ENCODE results near the gene NFASC.

Gene NFASC

GRCh38 chr1:205008896-205009295, 138.2 kb downstream of the NFASC start:
- Histone ChIP-seq H3K9ac (no peak overlapping the region), H3K9me3 (no peaks in the 10 kb centered on the region), H3K4me3 (no peak overlapping the region), H3K4me2 (no peak overlapping the region), H3K27me3 (no peaks in the 10 kb centered on the region), H3K27ac (no peak overlapping the region), H3K36me3 (no peaks in the 10 kb centered on the region), H4K20me1 (no peaks in the 10 kb centered on the region), H3K4me1 (peaks cover 24% of the 10 kb centered on the region)
- TF ChIP-seq Cebpa-rat (IDR thresholded peaks at IDR 0.05) = no peak

GRCh38 chr1:205009670-205010069, 139.0 kb downstream of the NFASC start:
- no peak overlapping the region for H3K4me3 ChIP-seq
- no peaks in the 10 kb centered on the region for H3K36me3 ChIP-seq
- H3K27me3 ChIP-seq = no peaks in the 10 kb centered on the region
- peaks cover 31% of the 10 kb centered on the region for H3K4me1 ChIP-seq
- no peak overlapping the region for H3K27ac ChIP-seq
- TF ChIP-seq Cebpa-rat (IDR thresholded peaks at IDR 0.05) = no peak
- no peak overlapping the region for H3K4me2 ChIP-seq
- H3K9ac ChIP-seq = no peak overlapping the region
- H3K9me3 ChIP-seq = no peaks in the 10 kb centered on the region
- no peaks in the 10 kb centered on the region for H4K20me1 ChIP-seq

GRCh38 chr1:205012391-205013140, 141.9 kb downstream of the NFASC start:
- Histone ChIP-seq H3K9me3 (no peaks in the 10 kb centered on the region), H3K27me3 (no peaks in the 10 kb centered on the region), H3K4me1 (peaks cover 34% of the 10 kb centered on the region), H3K4me3 (no peak overlapping the region), H3K9ac (no peak overlapping the region), H3K36me3 (no peaks in the 10 kb centered on the region), H3K4me2 (peak overlapping the region; percentile 32), H3K27ac (no peak overlapping the region), H4K20me1 (no peaks in the 10 kb centered on the region)
- TF ChIP-seq Cebpa-rat (IDR thresholded peaks at IDR 0.05) = no peak

GRCh38 chr1:205013683-205014367, 143.2 kb downstream of the NFASC start:
- Histone ChIP-seq H3K27ac (no peak overlapping the region), H3K27me3 (no peaks in the 10 kb centered on the region), H3K9me3 (no peaks in the 10 kb centered on the region), H3K4me2 (peak overlapping the region; percentile 24), H3K9ac (no peak overlapping the region), H3K4me3 (no peak overlapping the region), H3K36me3 (no peaks in the 10 kb centered on the region), H3K4me1 (peaks cover 34% of the 10 kb centered on the region), H4K20me1 (no peaks in the 10 kb centered on the region)
- no peak for TF ChIP-seq Cebpa-rat (IDR thresholded peaks at IDR 0.05)

GRCh38 chr1:205014783-205015182, 144.1 kb downstream of the NFASC start:
- no peak overlapping the region for H3K4me3 ChIP-seq
- H3K4me1 ChIP-seq = peaks cover 34% of the 10 kb centered on the region
- no peaks in the 10 kb centered on the region for H4K20me1 ChIP-seq
- TF ChIP-seq Cebpa-rat (IDR thresholded peaks at IDR 0.05) = no peak
- no peaks in the 10 kb centered on the region for H3K27me3 ChIP-seq
- no peak overlapping the region for H3K27ac ChIP-seq
- no peak overlapping the region for H3K9ac ChIP-seq
- H3K36me3 ChIP-seq = no peaks in the 10 kb centered on the region
- H3K4me2 ChIP-seq = peak overlapping the region; percentile 24
- H3K9me3 ChIP-seq = no peaks in the 10 kb centered on the region

GRCh38 chr1:205015241-205015640, 144.6 kb downstream of the NFASC start:
- Histone ChIP-seq H3K36me3 (no peaks in the 10 kb centered on the region), H3K27me3 (no peaks in the 10 kb centered on the region), H3K27ac (no peak overlapping the region), H3K9ac (no peak overlapping the region), H3K9me3 (no peaks in the 10 kb centered on the region), H3K4me1 (peaks cover 34% of the 10 kb centered on the region), H3K4me2 (no peak overlapping the region), H3K4me3 (no peak overlapping the region), H4K20me1 (no peaks in the 10 kb centered on the region)
- TF ChIP-seq Cebpa-rat (IDR thresholded peaks at IDR 0.05) = no peak

GRCh38 chr1:205016075-205016474, 145.4 kb downstream of the NFASC start:
- no peak overlapping the region for H3K27ac ChIP-seq
- H3K27me3 ChIP-seq = no peaks in the 10 kb centered on the region
- no peak for TF ChIP-seq Cebpa-rat (IDR thresholded peaks at IDR 0.05)

GRCh38 chr1:205016584-205016983, 145.9 kb downstream of the NFASC start:
- Histone ChIP-seq H3K4me3 (no peak overlapping the region), H3K9me3 (no peaks in the 10 kb centered on the region), H3K27ac (no peak overlapping the region), H3K4me2 (no peak overlapping the region), H3K4me1 (peaks cover 33% of the 10 kb centered on the region), H4K20me1 (no peaks in the 10 kb centered on the region), H3K36me3 (no peaks in the 10 kb centered on the region), H3K9ac (no peak overlapping the region), H3K27me3 (no peaks in the 10 kb centered on the region)
- TF ChIP-seq Cebpa-rat (IDR thresholded peaks at IDR 0.05) = no peak

More at GRCh38 chr1:205016075-205016474, 145.4 kb downstream of the NFASC start:
- Histone ChIP-seq H3K9me3 (no peaks in the 10 kb centered on the region), H3K4me3 (no peak overlapping the region), H3K4me2 (no peak overlapping the region), H4K20me1 (no peaks in the 10 kb centered on the region), H3K9ac (no peak overlapping the region), H3K36me3 (no peaks in the 10 kb centered on the region), H3K4me1 (peaks cover 34% of the 10 kb centered on the region)

GRCh38 chr1:205017001-205017400, 146.3 kb downstream of the NFASC start:
- no peaks in the 10 kb centered on the region for H3K27me3 ChIP-seq
- H4K20me1 ChIP-seq = no peaks in the 10 kb centered on the region
- H3K4me1 ChIP-seq = peaks cover 29% of the 10 kb centered on the region
- H3K4me2 ChIP-seq = no peak overlapping the region
- H3K36me3 ChIP-seq = no peaks in the 10 kb centered on the region
- H3K27ac ChIP-seq = no peak overlapping the region
- no peak overlapping the region for H3K9ac ChIP-seq
- no peak for TF ChIP-seq Cebpa-rat (IDR thresholded peaks at IDR 0.05)
- no peak overlapping the region for H3K4me3 ChIP-seq
- no peaks in the 10 kb centered on the region for H3K9me3 ChIP-seq

- Histone ChIP-seq H4K20me1 (no peaks in the 10 kb centered on the region), H3K4me1 (peaks cover 21% of the 10 kb centered on the region), H3K4me2 (no peak overlapping the region), H3K9me3 (no peaks in the 10 kb centered on the region), H3K27ac (no peak overlapping the region), H3K27me3 (no peaks in the 10 kb centered on the region), H3K36me3 (no peaks in the 10 kb centered on the region), H3K9ac (no peak overlapping the region), H3K4me3 (no peak overlapping the region)
- no peak for TF ChIP-seq Cebpa-rat (IDR thresholded peaks at IDR 0.05)
Observed at GRCh38 chr1:205017766-205018165, 147.1 kb downstream of the NFASC start.

Measured in BLaER1 (cell line).